Thoracic aorta (tissue), 2 donors: ENCODE measurements around the gene SNCAIP. TPM values are rescaled to one million over a fixed set of nuclear protein-coding genes. Genes with fewer than 3 reads are reported as not detected.
A peak's percentile ranks its signal among the peaks of the same experiment; 100 is the strongest.
"Not testable (repeated sequence)": the region's sequence is repeated elsewhere in the genome, so short reads cannot be mapped to it uniquely, and the experiment has no call there.

Experiments
- ATAC-seq: fragments of 150-250 bp; one replicate; pipeline ENCODE4 v1.8.0; 2017; ENCODE audit warnings: low read depth; ENCODE audit not compliant: insufficient number of reproducible peaks, low FRiP score
- DNase-seq: peaks from one replicate; pipeline ENCODE4 v3.0.0-alpha.2; 2020; ENCODE audit warnings: low spot score
- H3K27ac ChIP-seq, 2 donors: fragments of 200-600 bp; sonication (generic); 1 replicate in 1 of 2; 2 replicates in 1 of 2; pipeline ENCODE4 v1.5.1; 2016; ENCODE audit warnings: mild to moderate bottlenecking in 2 of 2, moderate library complexity in 2 of 2
- H3K27me3 ChIP-seq: fragments of 200-600 bp; sonication (generic); replicated peaks from 2 replicates; pipeline ENCODE4 v1.6.0; 2016; ENCODE audit warnings: mild to moderate bottlenecking; ENCODE audit not compliant: insufficient read depth
- H3K36me3 ChIP-seq: fragments of 200-600 bp; sonication (generic); one replicate; pipeline ENCODE4 v1.5.1; 2016
- H3K4me1 ChIP-seq, 2 donors: fragments of 200-600 bp; sonication (generic); 1 replicate in 1 of 2; 2 replicates in 1 of 2; pipeline versions ENCODE4 v1.5.1 to v1.6.0; 2016; ENCODE audit warnings: low read depth in 2 of 2, mild to moderate bottlenecking in 1 of 2; ENCODE audit not compliant: control insufficient read depth in 1 of 2
- H3K4me3 ChIP-seq: fragments of 200-600 bp; sonication (generic); 2 replicates; pipeline ENCODE4 v1.5.1; 2016; ENCODE audit warnings: mild to moderate bottlenecking
- H3K9me3 ChIP-seq: fragments of 200-600 bp; sonication (generic); 2 replicates; pipeline ENCODE4 v1.5.1; 2016
- CTCF ChIP-seq: fragments of 200-600 bp; sonication (generic); IDR thresholded peaks from one replicate; pipeline ENCODE4 v1.5.1; 2019; ENCODE audit warnings: antibody characterized with exemption
- total RNA-seq, 2 donors: library from RNA; depleted of rRNA; stranded (reverse); fragments of >200 nt; gene quantifications; one replicate each; pipeline versions ENCODE4 v1.1.0 to v1.2.3, GENCODE V29; 2016

SNCAIP gene
- total RNA-seq, 2 donors from 2014 or later: 4.5 to 8.5 TPM

- ATAC-seq: no peak
- no peaks in the 10 kb centered on the region for H3K4me1 ChIP-seq
- no peak for DNase-seq
- H3K36me3 ChIP-seq: no peaks in the 10 kb centered on the region
- no peaks in the 10 kb centered on the region for H3K27me3 ChIP-seq
- H3K4me3 ChIP-seq: no peak overlapping the region
- no peaks in the 10 kb centered on the region for H3K9me3 ChIP-seq
- no peak overlapping the region for H3K27ac ChIP-seq
- no peak for TF ChIP-seq CTCF
Observed at GRCh38 chr5:122484103-122484502, 172.1 kb downstream of the SNCAIP start.

GRCh38 chr5:122485226-122485625 lies 173.2 kb downstream of the SNCAIP start:
- TF ChIP-seq CTCF: no peak
- no peaks in the 10 kb centered on the region for H3K4me1 ChIP-seq
- no peaks in the 10 kb centered on the region for H3K36me3 ChIP-seq
- DNase-seq: no peak
- no peak for ATAC-seq
- H3K27ac ChIP-seq: no peak overlapping the region
- H3K4me3 ChIP-seq: no peak overlapping the region
- no peaks in the 10 kb centered on the region for H3K27me3 ChIP-seq
- H3K9me3 ChIP-seq: no peaks in the 10 kb centered on the region

GRCh38 chr5:122486616-122487015 lies 174.6 kb downstream of the SNCAIP start:
- not testable (repeated sequence) for ATAC-seq, H3K36me3 ChIP-seq, DNase-seq, H3K27me3 ChIP-seq, H3K4me3 ChIP-seq, H3K4me1 ChIP-seq, H3K27ac ChIP-seq, H3K9me3 ChIP-seq

- TF ChIP-seq CTCF: no peak
- Histone ChIP-seq H3K4me3 (no peak overlapping the region), H3K9me3 (no peaks in the 10 kb centered on the region), H3K4me1 (peaks cover 0 to 13% of the 10 kb centered on the region in 2 donors), H3K36me3 (no peaks in the 10 kb centered on the region), H3K27me3 (no peaks in the 10 kb centered on the region), H3K27ac (no peak overlapping the region)
- no peak for ATAC-seq
- DNase-seq: no peak
Observed at GRCh38 chr5:122490718-122491117, 178.7 kb downstream of the SNCAIP start.

- Histone ChIP-seq H3K4me1 (peaks cover 0 to 13% of the 10 kb centered on the region in 2 donors), H3K9me3 (no peaks in the 10 kb centered on the region), H3K36me3 (no peaks in the 10 kb centered on the region), H3K27ac (no peak overlapping the region), H3K4me3 (no peak overlapping the region), H3K27me3 (no peaks in the 10 kb centered on the region)
- DNase-seq: no peak
- ATAC-seq: no peak
- peak; percentile 12 for TF ChIP-seq CTCF
Observed at GRCh38 chr5:122492675-122493074, 180.6 kb downstream of the SNCAIP start.
